ENCODE results near the gene KEAP1. TPM values are rescaled to one million over a fixed set of nuclear protein-coding genes. Genes with fewer than 3 reads are reported as not detected.

KEAP1 gene
- total and polyA plus RNA-seq, 7 donors = 109 to 242 (median 199) TPM

DNA sequence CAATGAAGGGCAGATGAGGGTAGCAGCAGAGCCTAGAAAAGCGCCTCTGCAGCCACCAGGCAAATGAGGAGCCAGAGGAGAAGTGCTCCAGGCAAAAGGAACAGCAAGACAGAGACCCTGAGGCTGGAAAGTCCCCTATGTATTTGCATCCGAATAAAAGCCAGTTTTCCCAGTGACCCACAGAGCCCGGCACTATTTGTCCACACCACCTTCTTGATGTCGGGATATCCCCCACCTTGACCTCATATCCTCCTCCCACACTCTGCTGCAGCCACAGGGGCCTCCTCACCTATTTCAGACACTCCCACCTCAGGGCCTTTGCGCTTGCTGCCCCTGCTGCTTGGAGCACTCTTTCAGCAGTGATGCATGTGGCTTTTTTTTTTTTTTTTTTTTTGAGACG is 47.2 kb upstream of the KEAP1 start:
- Histone ChIP-seq H3K4me1 (peaks cover 5% of the 10 kb centered on the region), H3K9me3 (no peaks in the 10 kb centered on the region), H3K4me3 (no peak overlapping the region), H3K27me3 (ENCODE audit: insufficient read depth in 3 of 3, low read length in 2 of 3) (no peaks in the 10 kb centered on the region), H3K27ac (no peak overlapping the region), H3K36me3 (ENCODE audit: insufficient read depth in 1 of 2, low read depth in 1 of 2) (peaks cover 7 to 100% of the 10 kb centered on the region in 2 donors)
- no peak for TF ChIP-seq CTCF (IDR thresholded peaks at IDR 0.05)
- DNase-seq = no peak
- intact Hi-C loops (cut with DNase I) = no loop called here
- ATAC-seq = no peak
- WGBS, 3 donors = 90 to 98% (median 97%) methylated on average over 5 to 6 of the region's 6 CpGs

DNA sequence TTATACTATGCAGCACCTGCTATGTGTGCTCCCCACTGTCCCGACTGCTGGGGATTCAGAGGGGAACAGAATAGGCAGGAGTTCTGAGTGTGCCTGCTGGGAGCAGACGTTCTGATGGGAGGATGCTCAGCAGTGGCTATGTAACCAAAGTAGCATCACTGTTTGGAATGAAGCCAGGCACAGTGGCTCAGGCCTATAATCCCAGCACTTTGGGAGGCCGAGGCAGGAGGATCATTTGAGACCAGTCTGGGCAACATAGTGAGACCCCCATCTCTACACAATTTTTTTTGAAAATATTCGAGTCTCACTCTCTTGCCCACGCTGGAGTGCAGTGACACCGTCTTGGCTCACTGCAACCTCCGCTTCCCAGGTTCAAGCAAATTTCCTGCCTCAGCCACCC is 46.6 kb upstream of the KEAP1 start:
- H3K36me3 ChIP-seq (ENCODE audit: insufficient read depth in 1 of 2, low read depth in 1 of 2) = peaks cover 7 to 96% of the 10 kb centered on the region in 2 donors
- H3K27ac ChIP-seq = no peak overlapping the region
- no peak for DNase-seq
- peaks cover 9% of the 10 kb centered on the region for H3K4me1 ChIP-seq
- no peak for ATAC-seq
- intact Hi-C loops (cut with DNase I) = no loop called here
- WGBS, 3 donors = 77 to 85% (median 82%) methylated on average over 7 of the region's 7 CpGs
- H3K4me3 ChIP-seq = no peak overlapping the region
- H3K9me3 ChIP-seq = no peaks in the 10 kb centered on the region
- no peaks in the 10 kb centered on the region for H3K27me3 ChIP-seq (ENCODE audit: insufficient read depth in 3 of 3, low read length in 2 of 3)
- no peak for TF ChIP-seq CTCF (IDR thresholded peaks at IDR 0.05)

DNA sequence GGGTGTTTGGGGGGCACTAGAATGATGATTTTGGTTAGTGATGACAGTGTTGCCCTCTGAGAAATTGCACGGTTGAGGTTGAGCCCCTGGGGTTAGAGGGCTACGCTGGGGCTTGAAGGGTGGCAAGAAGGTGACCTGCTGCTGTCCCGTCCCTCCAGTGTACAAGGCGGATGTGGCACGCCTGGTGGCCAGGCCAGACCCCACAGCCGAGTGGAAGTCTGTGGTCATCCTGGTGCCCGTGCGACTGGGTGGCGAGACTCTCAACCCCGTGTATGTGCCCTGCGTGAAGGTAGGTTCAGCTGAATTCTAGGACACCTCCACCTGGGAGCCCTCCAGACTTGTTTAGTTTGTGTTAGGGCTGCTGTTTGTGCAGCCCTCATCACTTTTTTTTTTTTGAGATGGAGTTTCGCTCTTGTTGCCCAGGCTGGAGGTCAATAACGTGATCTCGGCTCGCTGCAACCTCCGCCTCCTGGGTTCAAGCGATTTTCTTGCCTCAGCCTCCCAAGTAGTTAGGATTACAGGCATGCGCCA is 45.7 kb upstream of the KEAP1 start:
- H3K36me3 ChIP-seq (ENCODE audit: insufficient read depth in 1 of 2, low read depth in 1 of 2) = peaks cover 3 to 87% of the 10 kb centered on the region in 2 donors
- ATAC-seq (no peak), DNase-seq (no peak)
- H3K27ac ChIP-seq = no peak overlapping the region
- no peaks in the 10 kb centered on the region for H3K27me3 ChIP-seq (ENCODE audit: insufficient read depth in 3 of 3, low read length in 2 of 3)
- H3K4me3 ChIP-seq = no peak overlapping the region
- WGBS, 3 donors = 95 to 97% (median 95%) methylated on average over 18 of the region's 18 CpGs
- intact Hi-C loops (cut with DNase I) = no loop called here
- no peak for TF ChIP-seq CTCF (IDR thresholded peaks at IDR 0.05)
- H3K9me3 ChIP-seq = no peaks in the 10 kb centered on the region
- peaks cover 11% of the 10 kb centered on the region for H3K4me1 ChIP-seq

DNA sequence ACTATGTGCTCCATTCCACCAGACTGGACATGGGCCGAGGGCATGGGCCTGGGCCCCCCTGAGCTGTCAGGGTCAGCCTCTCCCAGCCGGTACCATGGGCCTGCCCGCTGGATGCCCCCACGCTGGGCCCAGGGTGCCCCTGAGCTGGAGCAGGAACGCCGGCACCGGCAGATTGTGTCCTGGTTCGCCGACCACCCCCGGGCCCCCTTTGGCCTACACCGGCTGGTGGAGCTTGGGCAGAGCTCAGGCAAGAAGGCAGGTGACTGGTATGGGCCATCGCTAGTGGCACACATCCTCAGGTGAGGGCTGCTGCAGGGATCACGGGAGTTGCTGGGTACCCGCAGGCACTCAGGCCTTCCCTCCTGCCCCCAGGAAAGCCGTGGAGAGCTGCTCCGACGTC is 43.7 kb upstream of the KEAP1 start:
- Histone ChIP-seq H3K27ac (no peak overlapping the region), H3K27me3 (ENCODE audit: insufficient read depth in 3 of 3, low read length in 2 of 3) (no peaks in the 10 kb centered on the region), H3K4me1 (peaks cover 11% of the 10 kb centered on the region), H3K36me3 (ENCODE audit: insufficient read depth in 1 of 2, low read depth in 1 of 2) (peaks cover 0 to 67% of the 10 kb centered on the region in 2 donors), H3K4me3 (no peak overlapping the region), H3K9me3 (no peaks in the 10 kb centered on the region)
- DNase-seq (no peak), ATAC-seq (no peak)
- WGBS, 3 donors = 88 to 90% (median 89%) methylated on average over 17 of the region's 17 CpGs
- intact Hi-C loops (cut with DNase I) = no loop called here
- TF ChIP-seq CTCF (IDR thresholded peaks at IDR 0.05) = no peak

DNA sequence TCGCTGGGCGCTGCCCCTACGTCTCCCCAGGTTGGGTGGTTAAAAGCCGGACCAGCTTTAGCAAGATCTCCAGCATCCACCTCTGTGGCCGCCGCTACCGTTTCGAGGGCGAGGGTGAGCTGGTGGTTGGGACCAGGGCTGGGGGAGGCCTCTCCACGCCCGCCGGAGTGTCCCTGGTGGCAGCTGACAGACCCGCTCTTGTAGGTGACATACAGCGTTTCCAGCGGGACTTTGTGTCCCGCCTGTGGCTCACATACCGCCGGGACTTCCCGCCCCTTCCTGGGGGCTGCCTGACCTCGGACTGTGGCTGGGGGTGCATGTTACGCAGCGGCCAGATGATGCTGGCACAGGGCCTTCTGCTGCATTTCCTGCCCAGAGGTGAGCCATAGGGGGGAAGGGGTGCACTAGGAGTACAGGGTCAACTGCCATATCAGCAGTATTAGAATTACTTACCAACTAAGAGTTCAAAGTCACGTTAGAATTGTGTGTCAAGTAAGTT is 41.6 kb upstream of the KEAP1 start:
- Histone ChIP-seq H3K27me3 (ENCODE audit: insufficient read depth in 3 of 3, low read length in 2 of 3) (no peaks in the 10 kb centered on the region), H3K4me3 (peak overlapping the region; percentile 81), H3K36me3 (ENCODE audit: insufficient read depth in 1 of 2, low read depth in 1 of 2) (peaks cover 0 to 47% of the 10 kb centered on the region in 2 donors), H3K4me1 (peaks cover 11% of the 10 kb centered on the region), H3K27ac (peak overlapping the region; percentile 85), H3K9me3 (no peaks in the 10 kb centered on the region)
- 46 to 59% (median 48%) methylated on average over 23 of the region's 23 CpGs for WGBS, 3 donors
- ATAC-seq = peak in 1 of 4 donors; percentile 6
- no peak for TF ChIP-seq CTCF (IDR thresholded peaks at IDR 0.05)
- no peak for DNase-seq
- intact Hi-C loops (cut with DNase I) = loop anchor here in 1 of 2 donors (5.0 kb wide), 1 partner anchor 38 kb away; no protein-coding TSS in a partner anchor

Measured in psoas muscle (tissue), 8 donors.